WERI-Rb-1 (cell line): ENCODE data around the gene UBAP1L.

Source experiments
- DNase-seq: peaks from one replicate; pipeline ENCODE4 v3.0.0-alpha.2; 2020
- H3K27ac ChIP-seq: fragments of 250-450 bp; sonication (Bioruptor Pico); 2 replicates; pipeline ENCODE4 v1.5.1; 2020; ENCODE audit warnings: mild to moderate bottlenecking, moderate library complexity
- H3K27me3 ChIP-seq: fragments of 250-450 bp; sonication (Bioruptor Pico); 2 replicates; pipeline ENCODE4 v1.5.1; 2021; ENCODE audit warnings: mild to moderate bottlenecking, low read depth, moderate library complexity; ENCODE audit not compliant: insufficient read depth, severe bottlenecking
- H3K36me3 ChIP-seq: fragments of 250-450 bp; sonication (Bioruptor Pico); 2 replicates; pipeline ENCODE4 v1.5.1; 2020; ENCODE audit warnings: mild to moderate bottlenecking, moderate library complexity
- H3K4me3 ChIP-seq: 2 replicates; pipeline ENCODE4 v1.5.1; 2011; ENCODE audit warnings: low read depth, mild to moderate bottlenecking, control low read depth, low read length
- H3K9me3 ChIP-seq: fragments of 250-450 bp; sonication (Bioruptor Pico); 2 replicates; pipeline ENCODE4 v1.5.1; 2021; ENCODE audit warnings: mild to moderate bottlenecking, moderate library complexity; ENCODE audit not compliant: severe bottlenecking
- CTCF ChIP-seq: IDR thresholded peaks from 2 replicates; pipeline ENCODE4 v1.5.1; 2011; ENCODE audit warnings: low read depth, mild to moderate bottlenecking, control low read depth, inconsistent platforms, low read length

The UBAP1L gene

GRCh38 chr15:65083262-65083701, 31.7 kb downstream of the UBAP1L start:
- peak; percentile 49 for DNase-seq
- Histone ChIP-seq H3K4me3 (no peak overlapping the region), H3K9me3 (no peaks in the 10 kb centered on the region), H3K27me3 (no peaks in the 10 kb centered on the region), H3K36me3 (no peaks in the 10 kb centered on the region), H3K27ac (no peak overlapping the region; the same call in 1 of the 2 replicates)
- peak; percentile 74 for TF ChIP-seq CTCF

GRCh38 chr15:65082303-65082953, 32.6 kb downstream of the UBAP1L start:
- no peak for TF ChIP-seq CTCF
- Histone ChIP-seq H3K27me3 (no peaks in the 10 kb centered on the region), H3K36me3 (no peaks in the 10 kb centered on the region), H3K27ac (no peak overlapping the region), H3K4me3 (no peak overlapping the region), H3K9me3 (no peaks in the 10 kb centered on the region)
- DNase-seq, result peak; percentile 37

- no peaks in the 10 kb centered on the region for H3K36me3 ChIP-seq
- no peak for DNase-seq
- H3K9me3 ChIP-seq, result no peaks in the 10 kb centered on the region
- H3K4me3 ChIP-seq, result no peak overlapping the region
- H3K27me3 ChIP-seq, result no peaks in the 10 kb centered on the region
- no peak overlapping the region for H3K27ac ChIP-seq
- TF ChIP-seq CTCF, result no peak
Measured at GRCh38 chr15:65081758-65082157, 33.2 kb downstream of the UBAP1L start.

- Histone ChIP-seq H3K27me3 (no peaks in the 10 kb centered on the region), H3K27ac (no peak overlapping the region), H3K9me3 (no peaks in the 10 kb centered on the region), H3K4me3 (no peak overlapping the region), H3K36me3 (no peaks in the 10 kb centered on the region)
- DNase-seq, result no peak
- TF ChIP-seq CTCF, result no peak
Measured at GRCh38 chr15:65081270-65081669, 33.7 kb downstream of the UBAP1L start.

GRCh38 chr15:65079580-65079979, 35.4 kb downstream of the UBAP1L start:
- Histone ChIP-seq H3K27ac (no peak overlapping the region), H3K9me3 (no peaks in the 10 kb centered on the region), H3K36me3 (no peaks in the 10 kb centered on the region), H3K27me3 (no peaks in the 10 kb centered on the region), H3K4me3 (no peak overlapping the region)
- no peak for TF ChIP-seq CTCF
- no peak for DNase-seq

GRCh38 chr15:65077981-65078352, 37.0 kb downstream of the UBAP1L start:
- H3K4me3 ChIP-seq, result no peak overlapping the region
- H3K27ac ChIP-seq, result no peak overlapping the region
- no peak for TF ChIP-seq CTCF
- DNase-seq, result no peak
- H3K27me3 ChIP-seq, result no peaks in the 10 kb centered on the region
- no peaks in the 10 kb centered on the region for H3K9me3 ChIP-seq
- H3K36me3 ChIP-seq, result no peaks in the 10 kb centered on the region
